PC-9 (cell line): Measurements from ENCODE around the gene NSUN7. TPM values are rescaled to one million over a fixed set of nuclear protein-coding genes. Genes with fewer than 3 reads are reported as not detected.

Experiments used
- BruUV-seq: library from RNA; stranded (reverse); fragments of 400-500 nt; replicated peaks from 2 replicates; lab custom pipeline; 2021; lab: Mats Ljungman, UMichigan
- CTCF ChIA-PET: fragments of 300-600 bp; sonication (Branson Sonifier 250); formaldehyde crosslinking; loops from one replicate; lab custom pipeline; 2022; ENCODE audit warnings: antibody characterized with exemption; lab: Charles Lee
- POLR2A ChIA-PET: fragments of 300-600 bp; sonication (Branson Sonifier 250); formaldehyde crosslinking; loops from one replicate; lab custom pipeline; 2022; ENCODE audit warnings: antibody characterized with exemption; ENCODE audit not compliant: unreplicated experiment; lab: Charles Lee
- DNase-seq, 2 experiments: peaks; one replicate each; pipeline versions ENCODE4 v3.0.0 to v3.0.0-alpha.2; 2015 to 2022; ENCODE audit warnings: mixed read lengths in 1 of 2
- H2AFZ ChIP-seq: fragments of 200-600 bp; sonication (generic); 2 replicates; pipeline ENCODE4 v1.8.1; 2017; ENCODE audit warnings: antibody characterized with exemption
- H3F3A ChIP-seq: fragments of 200-600 bp; sonication (generic); 2 replicates; pipeline ENCODE4 v1.8.1; 2017; ENCODE audit warnings: antibody characterized with exemption, mild to moderate bottlenecking, low read depth; ENCODE audit not compliant: insufficient read depth
- H3K27ac ChIP-seq: fragments of 200-600 bp; sonication (generic); 2 replicates; pipeline ENCODE4 v1.6.1; 2016; ENCODE audit warnings: mixed run types
- H3K27me3 ChIP-seq: fragments of 200-600 bp; sonication (generic); 2 replicates; pipeline ENCODE4 v1.6.1; 2016; ENCODE audit warnings: low read depth, mixed run types; ENCODE audit not compliant: insufficient read depth
- H3K36me3 ChIP-seq: fragments of 200-600 bp; sonication (generic); 2 replicates; pipeline ENCODE4 v1.6.1; 2016; ENCODE audit warnings: low read depth, mixed run types
- H3K4me1 ChIP-seq: fragments of 200-600 bp; sonication (generic); replicated peaks from 2 replicates; pipeline ENCODE4 v1.6.1; 2016; ENCODE audit warnings: mixed run types; ENCODE audit not compliant: insufficient read depth
- H3K4me2 ChIP-seq: fragments of 200-600 bp; sonication (generic); 2 replicates; pipeline ENCODE4 v1.6.1; 2017; ENCODE audit warnings: mixed run types
- H3K4me3 ChIP-seq: fragments of 200-600 bp; sonication (generic); 2 replicates; pipeline ENCODE4 v1.6.1; 2016; ENCODE audit warnings: mixed run types
- H3K79me2 ChIP-seq: fragments of 200-600 bp; sonication (generic); 2 replicates; pipeline ENCODE4 v1.6.1; 2017; ENCODE audit warnings: low read depth, mixed run types
- H3K9me2 ChIP-seq: fragments of 200-600 bp; sonication (generic); 2 replicates; pipeline ENCODE4 v1.8.1; 2017; ENCODE audit warnings: mild to moderate bottlenecking; ENCODE audit not compliant: insufficient read depth
- H3K9me3 ChIP-seq: fragments of 200-600 bp; sonication (generic); 2 replicates; pipeline ENCODE4 v1.8.1; 2016; ENCODE audit warnings: low read depth; ENCODE audit not compliant: insufficient read depth
- H4K20me1 ChIP-seq: fragments of 200-600 bp; sonication (generic); 2 replicates; pipeline ENCODE4 v1.8.1; 2017; ENCODE audit not compliant: insufficient read depth
- CTCF ChIP-seq: fragments of 200-600 bp; sonication (generic); conservative IDR thresholded peaks from 2 replicates; pipeline ENCODE4 v1.6.1; 2017; ENCODE audit warnings: mixed run types, antibody characterized with exemption, mild to moderate bottlenecking, moderate library complexity
- EZH2 ChIP-seq: fragments of 200-600 bp; sonication (generic); IDR thresholded peaks from 2 replicates; pipeline ENCODE4 v1.8.0; 2017; ENCODE audit warnings: antibody characterized with exemption, low read depth
- intact Hi-C: fragments of 100-400 bp; cut with micrococcal nuclease; formaldehyde crosslinking; loops from one replicate; pipeline ENCODE4 v1.10.0; 2022; ENCODE audit not compliant: unreplicated experiment
- total RNA-seq: library from RNA; stranded (reverse); gene quantifications from 2 replicates; pipeline ENCODE4 v1.2.3, GENCODE V29; 2021

The NSUN7 gene
- total RNA-seq, 1 experiment from 2014 or later = 16.8 TPM

- H3K9me3 ChIP-seq = no peaks in the 10 kb centered on the region
- no peak overlapping the region for H3K4me3 ChIP-seq
- TF ChIP-seq CTCF (no peak), EZH2 (no peak)
- H3K27ac ChIP-seq = no peak overlapping the region
- DNase-seq = no peak
- ChIA-PET CTCF (no interaction called here), POLR2A (interaction anchor here (0.6 kb wide), 1 partner anchor 726 kb away, joined by 3 read pairs; no protein-coding TSS in a partner anchor)
- H2AFZ ChIP-seq = no peak overlapping the region
- H3K4me2 ChIP-seq = no peak overlapping the region
- no peaks in the 10 kb centered on the region for H3K9me2 ChIP-seq
- no peaks in the 10 kb centered on the region for H3K36me3 ChIP-seq
- H4K20me1 ChIP-seq = no peaks in the 10 kb centered on the region
- H3K27me3 ChIP-seq = no peaks in the 10 kb centered on the region
- no peaks in the 10 kb centered on the region for H3K4me1 ChIP-seq
- no peaks in the 10 kb centered on the region for H3F3A ChIP-seq
- H3K79me2 ChIP-seq = no peaks in the 10 kb centered on the region
- BruUV-seq = no TSS peak
- intact Hi-C loops = no loop called here
Observed at GRCh38 chr4:40832175-40832574, 82.4 kb downstream of the NSUN7 start.

- Histone ChIP-seq H3K4me3 (no peak overlapping the region), H2AFZ (no peak overlapping the region), H3K4me2 (no peak overlapping the region), H3K27ac (no peak overlapping the region), H3K36me3 (no peaks in the 10 kb centered on the region), H3K9me3 (no peaks in the 10 kb centered on the region), H3K9me2 (no peaks in the 10 kb centered on the region), H3F3A (no peaks in the 10 kb centered on the region), H3K27me3 (no peaks in the 10 kb centered on the region), H3K4me1 (no peaks in the 10 kb centered on the region), H3K79me2 (no peaks in the 10 kb centered on the region), H4K20me1 (no peaks in the 10 kb centered on the region)
- intact Hi-C loops = no loop called here
- CTCF ChIA-PET = no interaction called here
- POLR2A ChIA-PET = no interaction called here
- no peak for DNase-seq
- no TSS peak for BruUV-seq
- no peak for TF ChIP-seq CTCF
- no peak for TF ChIP-seq EZH2
Observed at GRCh38 chr4:40833212-40833611, 83.5 kb downstream of the NSUN7 start.

GRCh38 chr4:40837094-40837870, 87.5 kb downstream of the NSUN7 start:
- ChIA-PET CTCF (no interaction called here), POLR2A (no interaction called here)
- BruUV-seq = no TSS peak

More at GRCh38 chr4:40837094-40837870, 87.5 kb downstream of the NSUN7 start:
- intact Hi-C loops = no loop called here
- Histone ChIP-seq H4K20me1 (no peaks in the 10 kb centered on the region), H3K4me3 (no peak overlapping the region), H3K4me1 (no peaks in the 10 kb centered on the region), H3K79me2 (no peaks in the 10 kb centered on the region), H3K27ac (no peak overlapping the region), H2AFZ (no peak overlapping the region), H3K4me2 (no peak overlapping the region), H3K36me3 (no peaks in the 10 kb centered on the region), H3F3A (no peaks in the 10 kb centered on the region), H3K9me3 (no peaks in the 10 kb centered on the region), H3K9me2 (no peaks in the 10 kb centered on the region), H3K27me3 (no peaks in the 10 kb centered on the region)
- no peak for DNase-seq
- TF ChIP-seq CTCF (no peak), EZH2 (no peak)
